ENCODE measurements around the gene CSNK1A1.

- TF ChIP-seq, protein P1, sequence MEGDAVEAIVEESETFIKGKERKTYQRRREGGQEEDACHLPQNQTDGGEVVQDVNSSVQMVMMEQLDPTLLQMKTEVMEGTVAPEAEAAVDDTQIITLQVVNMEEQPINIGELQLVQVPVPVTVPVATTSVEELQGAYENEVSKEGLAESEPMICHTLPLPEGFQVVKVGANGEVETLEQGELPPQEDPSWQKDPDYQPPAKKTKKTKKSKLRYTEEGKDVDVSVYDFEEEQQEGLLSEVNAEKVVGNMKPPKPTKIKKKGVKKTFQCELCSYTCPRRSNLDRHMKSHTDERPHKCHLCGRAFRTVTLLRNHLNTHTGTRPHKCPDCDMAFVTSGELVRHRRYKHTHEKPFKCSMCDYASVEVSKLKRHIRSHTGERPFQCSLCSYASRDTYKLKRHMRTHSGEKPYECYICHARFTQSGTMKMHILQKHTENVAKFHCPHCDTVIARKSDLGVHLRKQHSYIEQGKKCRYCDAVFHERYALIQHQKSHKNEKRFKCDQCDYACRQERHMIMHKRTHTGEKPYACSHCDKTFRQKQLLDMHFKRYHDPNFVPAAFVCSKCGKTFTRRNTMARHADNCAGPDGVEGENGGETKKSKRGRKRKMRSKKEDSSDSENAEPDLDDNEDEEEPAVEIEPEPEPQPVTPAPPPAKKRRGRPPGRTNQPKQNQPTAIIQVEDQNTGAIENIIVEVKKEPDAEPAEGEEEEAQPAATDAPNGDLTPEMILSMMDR (IDR thresholded peaks at IDR 0.05; ENCODE audit: poor library complexity, severe bottlenecking): no peak
- TF ChIP-seq MXI1 (conservative IDR thresholded peaks at IDR 0.05; ENCODE audit: poor library complexity, severe bottlenecking) (no peak), TAF1 (IDR thresholded peaks at IDR 0.05; ENCODE audit: low read depth) (no peak), POLR2AphosphoS5 (IDR thresholded peaks at IDR 0.05) (no peak), EZH2 (IDR thresholded peaks at IDR 0.05; ENCODE audit: borderline replicate concordance, insufficient read depth, low read length, poor library complexity, severe bottlenecking) (no peak), EP300 (conservative IDR thresholded peaks at IDR 0.05; ENCODE audit: poor library complexity, severe bottlenecking) (no peak), RAD21 (conservative IDR thresholded peaks at IDR 0.05) (no peak)
- TF ChIP-seq, protein P2, sequence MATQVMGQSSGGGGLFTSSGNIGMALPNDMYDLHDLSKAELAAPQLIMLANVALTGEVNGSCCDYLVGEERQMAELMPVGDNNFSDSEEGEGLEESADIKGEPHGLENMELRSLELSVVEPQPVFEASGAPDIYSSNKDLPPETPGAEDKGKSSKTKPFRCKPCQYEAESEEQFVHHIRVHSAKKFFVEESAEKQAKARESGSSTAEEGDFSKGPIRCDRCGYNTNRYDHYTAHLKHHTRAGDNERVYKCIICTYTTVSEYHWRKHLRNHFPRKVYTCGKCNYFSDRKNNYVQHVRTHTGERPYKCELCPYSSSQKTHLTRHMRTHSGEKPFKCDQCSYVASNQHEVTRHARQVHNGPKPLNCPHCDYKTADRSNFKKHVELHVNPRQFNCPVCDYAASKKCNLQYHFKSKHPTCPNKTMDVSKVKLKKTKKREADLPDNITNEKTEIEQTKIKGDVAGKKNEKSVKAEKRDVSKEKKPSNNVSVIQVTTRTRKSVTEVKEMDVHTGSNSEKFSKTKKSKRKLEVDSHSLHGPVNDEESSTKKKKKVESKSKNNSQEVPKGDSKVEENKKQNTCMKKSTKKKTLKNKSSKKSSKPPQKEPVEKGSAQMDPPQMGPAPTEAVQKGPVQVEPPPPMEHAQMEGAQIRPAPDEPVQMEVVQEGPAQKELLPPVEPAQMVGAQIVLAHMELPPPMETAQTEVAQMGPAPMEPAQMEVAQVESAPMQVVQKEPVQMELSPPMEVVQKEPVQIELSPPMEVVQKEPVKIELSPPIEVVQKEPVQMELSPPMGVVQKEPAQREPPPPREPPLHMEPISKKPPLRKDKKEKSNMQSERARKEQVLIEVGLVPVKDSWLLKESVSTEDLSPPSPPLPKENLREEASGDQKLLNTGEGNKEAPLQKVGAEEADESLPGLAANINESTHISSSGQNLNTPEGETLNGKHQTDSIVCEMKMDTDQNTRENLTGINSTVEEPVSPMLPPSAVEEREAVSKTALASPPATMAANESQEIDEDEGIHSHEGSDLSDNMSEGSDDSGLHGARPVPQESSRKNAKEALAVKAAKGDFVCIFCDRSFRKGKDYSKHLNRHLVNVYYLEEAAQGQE (IDR thresholded peaks at IDR 0.05; ENCODE audit: borderline replicate concordance): no peak
Observed at GRCh38 chr5:149552553-149553160, 1.4 kb upstream of the CSNK1A1 start.
